K562 (cell line): Measurements from ENCODE around the gene IP6K3. TPM values are rescaled to one million over a fixed set of nuclear protein-coding genes. Genes with fewer than 3 reads are reported as not detected.

Experiments
- DDX20 ChIP-seq: fragments of 450-650 bp; IDR thresholded peaks from 2 replicates; pipeline ENCODE4 v1.6.1; 2016; ENCODE audit warnings: missing genetic modification characterization, low read depth, mild to moderate bottlenecking, missing compliant biosample characterization, moderate library complexity
- E2F8 ChIP-seq: fragments of 450-650 bp; IDR thresholded peaks from 2 replicates; pipeline ENCODE4 v1.7.1; 2018; ENCODE audit warnings: mild to moderate bottlenecking, low read depth; ENCODE audit not compliant: partially characterized antibody
- EP400 ChIP-seq: fragments of 450-650 bp; IDR thresholded peaks from 2 replicates; pipeline ENCODE4 v1.6.1; 2017; ENCODE audit warnings: antibody characterized with exemption, mild to moderate bottlenecking, moderate library complexity
- EWSR1 ChIP-seq: fragments of 450-650 bp; IDR thresholded peaks from 2 replicates; pipeline ENCODE4 v1.6.1; 2018; ENCODE audit warnings: borderline replicate concordance, mild to moderate bottlenecking, low read depth, moderate library complexity; ENCODE audit not compliant: partially characterized antibody
- HMG20A ChIP-seq: fragments of 450-650 bp; formaldehyde crosslinking; conservative IDR thresholded peaks from 2 replicates; pipeline ENCODE4 v1.4.0; 2020; ENCODE audit warnings: mild to moderate bottlenecking, mixed read lengths
- KDM2B ChIP-seq: fragments of 250-450 bp; sonication (Bioruptor Pico); IDR thresholded peaks from 2 replicates; pipeline ENCODE4 v1.8.0; 2021; ENCODE audit warnings: mild to moderate bottlenecking, moderate library complexity
- PHB2 ChIP-seq: fragments of 450-650 bp; IDR thresholded peaks from 2 replicates; pipeline ENCODE4 v1.6.1; 2017; ENCODE audit warnings: low read depth
- PRDM10 ChIP-seq: fragments of 450-650 bp; IDR thresholded peaks from 2 replicates; pipeline ENCODE4 v1.6.1; 2018; ENCODE audit not compliant: partially characterized antibody
- SFPQ ChIP-seq: fragments of 200-400 bp; formaldehyde crosslinking; IDR thresholded peaks from 2 replicates; pipeline ENCODE4 v1.6.1; 2017; ENCODE audit warnings: mild to moderate bottlenecking, low read depth, low read length, moderate library complexity
- SMARCE1 ChIP-seq: fragments of 450-650 bp; IDR thresholded peaks from 2 replicates; pipeline ENCODE4 v1.7.1; 2016; ENCODE audit warnings: mild to moderate bottlenecking
- SPI1 ChIP-seq: IDR thresholded peaks from 2 replicates; pipeline ENCODE4 v1.6.1; 2011; ENCODE audit warnings: low read depth, low read length, control low read depth, borderline replicate concordance
- SUPT5H ChIP-seq: fragments of 450-650 bp; IDR thresholded peaks from 2 replicates; pipeline ENCODE4 v1.6.1; 2016
- TEAD4 ChIP-seq, 2 experiments: sonication (generic) in 1 of 2; formaldehyde crosslinking in 1 of 2; IDR thresholded peaks; 2 replicates each; pipeline versions ENCODE4 v1.6.1 to v1.8.0; 2012 to 2022; ENCODE audit warnings: borderline replicate concordance in 1 of 2, inconsistent platforms in 1 of 2, low read length in 1 of 2, mild to moderate bottlenecking in 1 of 2, missing genetic modification reagents in 1 of 2
- VEZF1 ChIP-seq: fragments of 200-800 bp; sonication (Bioruptor generic); IDR thresholded peaks from 2 replicates; pipeline ENCODE4 v1.6.1; 2017; ENCODE audit warnings: missing genetic modification characterization, missing compliant biosample characterization
- WHSC1 ChIP-seq: IDR thresholded peaks from one replicate; pipeline ENCODE4 v1.6.1; 2012; ENCODE audit warnings: low read length, control low read depth, inconsistent platforms
- ZFP36 ChIP-seq: fragments of 150-350 bp; IDR thresholded peaks from 2 replicates; pipeline ENCODE4 v1.6.1; 2018; ENCODE audit warnings: low read length, low read depth; ENCODE audit not compliant: partially characterized antibody
- ZNF263 ChIP-seq: sonication (generic); formaldehyde crosslinking; IDR thresholded peaks from 2 replicates; pipeline ENCODE4 v1.8.0; 2022; ENCODE audit warnings: mild to moderate bottlenecking, missing genetic modification reagents, borderline replicate concordance
- polyA plus RNA-seq, 8 experiments: library from polyadenylated mRNA; depleted of rRNA in 4 of 8; stranded (reverse) in 5 of 8; unstranded in 3 of 8; fragments of >200 nt; fragmentation: Nextera tagmentation in 2 of 8; fragmentation: Illumina TruSeq in 1 of 8; extraction: Ambion mirVana in 2 of 8; extraction: Trizol in 1 of 8; gene quantifications; 2 replicates each; pipeline versions ENCODE4 v1.2.1 to v1.2.3, GENCODE V29; 2011 to 2014; ENCODE audit warnings: inconsistent platforms in 1 of 8, missing spikeins in 1 of 8
- total RNA-seq, 7 experiments: library from RNA; depleted of rRNA in 6 of 7; stranded (reverse); fragments of >200 nt in 6 of 7; fragmentation: Illumina TruSeq in 2 of 7; extraction: Trizol in 2 of 7; gene quantifications; 2 replicates each; pipeline versions ENCODE4 v1.2.1 to v1.2.3, GENCODE V29; 2011 to 2021; ENCODE audit warnings: low replicate concordance in 1 of 7

IP6K3 gene
- total and polyA plus RNA-seq, 9 of the 15 experiments (the other 6 are each of a cell fraction or from before 2014, with no cell fraction given): not detected

- TF ChIP-seq PRDM10 (peak; percentile 74), EP400 (no peak), SFPQ (no peak), ZNF263 (CRISPR knock-in tag) (peak; percentile 10; the same call in 1 of the 2 replicates), TEAD4 (IDR thresholded peaks at IDR 0.05; ENCODE audit: low read length) (no peak), TEAD4 (CRISPR knock-in tag; IDR thresholded peaks at IDR 0.05; ENCODE audit: borderline replicate concordance) (no peak), SMARCE1 (peak; percentile 58), PHB2 (no peak), VEZF1 (CRISPR knock-in tag) (peak; percentile 36; the same call in 1 of the 2 replicates), WHSC1 (no peak), HMG20A (no peak), DDX20 (no peak), E2F8 (peak; percentile 34), EWSR1 (no peak), ZFP36 (no peak), KDM2B (CRISPR knock-in tag) (no peak), SPI1 (peak; percentile 41; the same call in 1 of the 2 replicates), SUPT5H (peak; percentile 60; the same call in 1 of the 2 replicates)
Observed at GRCh38 chr6:33787954-33788693, 41.4 kb upstream of the IP6K3 start (continued).
